ENCODE measurements around the gene DHRS13. TPM values are rescaled to one million over a fixed set of nuclear protein-coding genes. Genes with fewer than 3 reads are reported as not detected.
A peak's percentile ranks its signal among the peaks of the same experiment; 100 is the strongest.

DHRS13 gene
- polyA plus RNA-seq, 3 donors = 3.7 to 4.5 (median 3.8) TPM

DNA sequence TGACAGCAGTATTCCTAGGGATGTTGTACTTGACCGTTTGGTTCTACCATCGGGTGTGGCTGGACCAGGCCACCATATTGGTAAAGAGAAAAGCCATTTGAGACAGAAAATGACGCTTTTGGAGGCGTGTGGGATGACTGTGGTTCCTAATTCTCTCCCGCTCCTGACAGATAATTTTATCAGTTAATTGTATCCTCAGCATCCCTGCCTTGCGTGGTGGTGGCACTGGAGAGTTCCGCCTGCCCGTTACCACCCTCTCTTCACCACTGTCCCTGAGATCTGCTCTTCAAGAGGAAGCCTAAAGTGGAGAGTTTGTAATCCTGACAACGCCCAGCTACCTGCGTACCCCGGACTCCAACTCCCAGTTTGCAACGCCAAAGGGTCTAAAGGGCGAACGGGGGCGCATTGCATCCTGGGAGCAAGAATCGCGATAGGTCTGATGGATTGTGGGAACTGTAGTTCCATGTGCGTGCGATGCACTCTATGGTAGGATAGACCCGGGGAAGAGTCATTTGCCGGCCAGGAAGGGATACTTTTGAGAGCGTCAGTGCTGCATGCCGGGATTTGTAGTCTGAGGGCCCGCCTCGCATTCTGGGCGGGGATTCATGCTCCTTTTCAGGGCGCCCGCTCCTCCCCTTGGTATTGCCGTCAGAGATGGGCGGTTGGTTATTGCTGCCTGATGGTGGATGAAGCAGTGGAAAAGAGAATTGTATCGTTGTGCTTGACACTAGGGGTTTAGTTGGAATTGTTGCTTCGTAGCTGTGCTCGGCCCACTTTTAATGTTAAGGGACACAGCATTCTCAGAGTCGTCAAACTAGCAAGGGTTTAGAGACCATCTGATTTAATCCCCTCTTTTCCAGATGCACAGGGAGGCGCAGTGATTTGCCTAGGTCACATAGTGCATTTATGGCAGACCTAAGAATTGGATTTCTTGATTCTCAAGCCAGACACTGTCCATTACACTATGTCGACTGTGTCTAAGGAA, 49.4 kb upstream of the DHRS13 start:
- peaks cover 0 to 3% (median 3%) of the 10 kb centered on the region in 3 donors for H3K27me3 Mint-ChIP-seq (ENCODE audit: low read depth in 3 of 3)
- Histone ChIP-seq H3K9ac (ENCODE audit: insufficient read depth, low read length, poor library complexity, severe bottlenecking) (peak overlapping the region; percentile 72), H3K4me3 (replicated peaks in 1 of 3; ENCODE audit: low read depth in 2 of 3, low read length in 3 of 3) (peak overlapping the region; percentile 53 to 98 (median 68)), H3K79me2 (ENCODE audit: insufficient read depth, low read length) (peaks cover 40% of the 10 kb centered on the region), H3K27me3 (ENCODE audit: control insufficient read depth in 2 of 2, insufficient read depth in 2 of 2, low read length in 2 of 2) (no peaks in the 10 kb centered on the region), H3K27ac (ENCODE audit: low read depth in 1 of 2, low read length in 2 of 2) (peak overlapping the region; percentile 95 to 96), H3K9me3 (replicated peaks in 1 of 2; ENCODE audit: control insufficient read depth in 1 of 2, insufficient read depth in 1 of 2, low read length in 2 of 2) (no peaks in the 10 kb centered on the region), H3K4me1 (ENCODE audit: control insufficient read depth in 1 of 2, insufficient read depth in 2 of 2, low read length in 2 of 2) (peaks cover 31 to 35% of the 10 kb centered on the region in 2 donors), H3K4me2 (replicated peaks; ENCODE audit: extremely low read depth, low read length, poor library complexity, severe bottlenecking) (peak overlapping the region; percentile 87), H2AFZ (ENCODE audit: insufficient read depth, low read depth, low read length, poor library complexity, severe bottlenecking) (peak overlapping the region; percentile 80), H3K36me3 (replicated peaks in 1 of 2; ENCODE audit: control insufficient read depth in 1 of 2, insufficient read depth in 2 of 2, low read length in 2 of 2) (no peaks in the 10 kb centered on the region), H4K20me1 (ENCODE audit: insufficient read depth, low read length) (peaks cover 9% of the 10 kb centered on the region)
- DNase-seq = peak; percentile 99 to 100 (median 99)
- H3K27ac Mint-ChIP-seq = no peak overlapping the region
- peaks cover 8 to 9% of the 10 kb centered on the region in 2 donors for H3K36me3 Mint-ChIP-seq
- no peak overlapping the region for H3K4me3 Mint-ChIP-seq
- peaks cover 15% of the 10 kb centered on the region for H3K4me1 Mint-ChIP-seq
- WGBS (ENCODE audit: insufficient coverage) = 6% methylated on average over 28 of the region's 36 CpGs
- TF ChIP-seq, protein P1, sequence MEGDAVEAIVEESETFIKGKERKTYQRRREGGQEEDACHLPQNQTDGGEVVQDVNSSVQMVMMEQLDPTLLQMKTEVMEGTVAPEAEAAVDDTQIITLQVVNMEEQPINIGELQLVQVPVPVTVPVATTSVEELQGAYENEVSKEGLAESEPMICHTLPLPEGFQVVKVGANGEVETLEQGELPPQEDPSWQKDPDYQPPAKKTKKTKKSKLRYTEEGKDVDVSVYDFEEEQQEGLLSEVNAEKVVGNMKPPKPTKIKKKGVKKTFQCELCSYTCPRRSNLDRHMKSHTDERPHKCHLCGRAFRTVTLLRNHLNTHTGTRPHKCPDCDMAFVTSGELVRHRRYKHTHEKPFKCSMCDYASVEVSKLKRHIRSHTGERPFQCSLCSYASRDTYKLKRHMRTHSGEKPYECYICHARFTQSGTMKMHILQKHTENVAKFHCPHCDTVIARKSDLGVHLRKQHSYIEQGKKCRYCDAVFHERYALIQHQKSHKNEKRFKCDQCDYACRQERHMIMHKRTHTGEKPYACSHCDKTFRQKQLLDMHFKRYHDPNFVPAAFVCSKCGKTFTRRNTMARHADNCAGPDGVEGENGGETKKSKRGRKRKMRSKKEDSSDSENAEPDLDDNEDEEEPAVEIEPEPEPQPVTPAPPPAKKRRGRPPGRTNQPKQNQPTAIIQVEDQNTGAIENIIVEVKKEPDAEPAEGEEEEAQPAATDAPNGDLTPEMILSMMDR (IDR thresholded peaks at IDR 0.05) = no peak
- no peaks in the 10 kb centered on the region for H3K9me3 Mint-ChIP-seq
- intact Hi-C loops (cut with micrococcal nuclease) = loop anchor here (2.0 to 10.0 kb wide), 5 partner anchors 49 to 615 kb away; partner anchors contain the start of genes DHRS13 (in 2 of the 2), IFT20 (in 1 of the 2), RPL23A (in 1 of the 2) and TNFAIP1 (in 1 of the 2)

DNA sequence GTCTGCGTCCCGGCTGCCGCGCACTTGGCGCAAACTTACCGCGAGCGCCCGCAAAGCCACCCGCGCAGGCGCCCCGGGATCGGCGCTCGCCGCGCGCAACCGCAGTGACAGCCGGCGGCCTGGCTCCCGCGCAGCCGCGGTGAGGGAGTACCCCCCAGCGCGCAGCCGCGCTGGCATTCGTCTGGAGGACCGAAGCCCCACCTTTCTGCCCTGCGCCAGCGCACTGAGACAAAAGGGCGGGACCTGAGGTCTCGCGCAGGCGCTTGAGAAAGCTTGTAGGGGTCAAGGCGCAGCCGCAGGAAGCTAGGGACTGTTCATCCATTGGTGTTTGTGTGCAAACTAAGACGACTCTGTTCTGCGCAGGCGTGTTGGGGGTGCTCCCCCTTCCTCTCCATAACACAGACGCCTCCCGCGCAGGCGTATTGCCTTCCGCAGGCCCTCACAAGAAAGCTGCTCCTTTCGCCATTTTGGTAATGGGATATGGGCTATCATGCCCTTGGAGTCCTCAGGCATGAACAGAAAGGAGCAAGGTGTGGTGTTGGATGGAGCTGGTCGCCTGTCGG, 48.6 kb upstream of the DHRS13 start, which contains the start of gene PHF12:
TSS of gene PHF12 (minus strand) at position 91 of the 563 bp plus-strand sequence. CDS start 558 bp downstream, outside the sequence.
- TF ChIP-seq, protein P1 (IDR thresholded peaks at IDR 0.05) = no peak
- peak; percentile 100 for DNase-seq
- Histone ChIP-seq H3K4me1 (ENCODE audit: control insufficient read depth in 1 of 2, insufficient read depth in 2 of 2, low read length in 2 of 2) (peaks cover 31 to 35% of the 10 kb centered on the region in 2 donors), H3K27ac (ENCODE audit: low read depth in 1 of 2, low read length in 2 of 2) (peak within 1 kb of the TSS; percentile 95 to 96), H3K27me3 (ENCODE audit: control insufficient read depth in 2 of 2, insufficient read depth in 2 of 2, low read length in 2 of 2) (no peaks in the 10 kb centered on the region), H3K4me3 (replicated peaks in 1 of 3; ENCODE audit: low read depth in 2 of 3, low read length in 3 of 3) (peak within 1 kb of the TSS; percentile 79 to 98 (median 80)), H3K4me2 (replicated peaks; ENCODE audit: extremely low read depth, low read length, poor library complexity, severe bottlenecking) (peak within 1 kb of the TSS; percentile 90), H3K79me2 (ENCODE audit: insufficient read depth, low read length) (peaks cover 48% of the 10 kb centered on the region), H3K36me3 (replicated peaks in 1 of 2; ENCODE audit: control insufficient read depth in 1 of 2, insufficient read depth in 2 of 2, low read length in 2 of 2) (peaks cover 0 to 2% of the 10 kb centered on the region in 2 donors), H3K9ac (ENCODE audit: insufficient read depth, low read length, poor library complexity, severe bottlenecking) (peak within 1 kb of the TSS; percentile 86), H4K20me1 (ENCODE audit: insufficient read depth, low read length) (peaks cover 17% of the 10 kb centered on the region), H3K9me3 (replicated peaks in 1 of 2; ENCODE audit: control insufficient read depth in 1 of 2, insufficient read depth in 1 of 2, low read length in 2 of 2) (no peaks in the 10 kb centered on the region), H2AFZ (ENCODE audit: insufficient read depth, low read depth, low read length, poor library complexity, severe bottlenecking) (peak within 1 kb of the TSS; percentile 80)
- intact Hi-C loops (cut with micrococcal nuclease) = loop anchor here (2.0 to 10.0 kb wide), 4 partner anchors 49 to 614 kb away; partner anchors contain the start of genes DHRS13 (in 2 of the 2), IFT20 (in 1 of the 2), TNFAIP1 (in 1 of the 2) and TRAF4 (in 1 of the 2)
- no peaks in the 10 kb centered on the region for H3K9me3 Mint-ChIP-seq
- peaks cover 0 to 3% (median 1%) of the 10 kb centered on the region in 3 donors for H3K27me3 Mint-ChIP-seq (ENCODE audit: low read depth in 3 of 3)
- under 1% methylated on average over 43 of the region's 51 CpGs for WGBS (ENCODE audit: insufficient coverage)
- H3K4me1 Mint-ChIP-seq = peaks cover 17% of the 10 kb centered on the region
- H3K36me3 Mint-ChIP-seq = peaks cover 8 to 14% of the 10 kb centered on the region in 2 donors
- H3K27ac Mint-ChIP-seq = peak within 1 kb of the TSS; percentile 89 to 97 (median 94)
- peak within 1 kb of the TSS in 1 of 2 donors; percentile 96 for H3K4me3 Mint-ChIP-seq
